BJ (cell line): ENCODE data around the gene BRF1. TPM values are rescaled to one million over a fixed set of nuclear protein-coding genes. Genes with fewer than 3 reads are reported as not detected.
A peak's percentile ranks its signal among the peaks of the same experiment; 100 is the strongest.

Experiments
- CTCF ChIA-PET: fragments of 350-600 bp; formaldehyde crosslinking; extraction: SDS; loops from one replicate; lab custom pipeline; 2021; ENCODE audit warnings: antibody characterized with exemption, inconsistent platforms; lab: Yijun Ruan, JAX
- POLR2A ChIA-PET: fragments of 300-600 bp; sonication (Branson Sonifier 250); formaldehyde crosslinking; extraction: SDS; loops from one replicate; lab custom pipeline; 2021; ENCODE audit warnings: antibody characterized with exemption; lab: Charles Lee
- DNase-seq: peaks from one replicate; pipeline ENCODE4 v3.0.0-alpha.2; 2011; ENCODE audit warnings: low read depth
- H3K27me3 ChIP-seq: 2 replicates; pipeline ENCODE4 v1.6.0; 2011; ENCODE audit warnings: low read length; ENCODE audit not compliant: control insufficient read depth, insufficient read depth
- H3K36me3 ChIP-seq: 2 replicates; pipeline ENCODE4 v1.5.1; 2011; ENCODE audit warnings: low read length; ENCODE audit not compliant: control insufficient read depth, insufficient read depth
- H3K4me3 ChIP-seq: 2 replicates; pipeline ENCODE4 v1.5.1; 2011; ENCODE audit warnings: low read depth, mild to moderate bottlenecking, control low read depth, low read length
- polyA plus RNA-seq: library from polyadenylated mRNA; depleted of rRNA; stranded (reverse); fragments of >200 nt; gene quantifications from 2 replicates; pipeline ENCODE4 v1.2.3, GENCODE V29; 2011
- TF ChIP-seq, protein P1 (sequence below): IDR thresholded peaks from 2 replicates; pipeline ENCODE4 v1.5.1; 2011; ENCODE audit warnings: low read depth, mild to moderate bottlenecking, control low read depth, inconsistent platforms, low read length, moderate library complexity; ENCODE audit not compliant: insufficient read depth

The BRF1 gene
- polyA plus RNA-seq, 1 experiment: 8.2 TPM

GRCh38 chr14:105203701-105204100, 97.1 kb downstream of the BRF1 start:
- no peak overlapping the region for H3K4me3 ChIP-seq
- no peak for DNase-seq
- CTCF ChIA-PET: interaction anchor here (0.6 to 2.1 kb wide), 19 partner anchors 9 to 324 kb away, joined by 3 to 9 read pairs (median 3); no protein-coding TSS in a partner anchor
- no peaks in the 10 kb centered on the region for H3K27me3 ChIP-seq
- no peaks in the 10 kb centered on the region for H3K36me3 ChIP-seq
- TF ChIP-seq, protein P1, sequence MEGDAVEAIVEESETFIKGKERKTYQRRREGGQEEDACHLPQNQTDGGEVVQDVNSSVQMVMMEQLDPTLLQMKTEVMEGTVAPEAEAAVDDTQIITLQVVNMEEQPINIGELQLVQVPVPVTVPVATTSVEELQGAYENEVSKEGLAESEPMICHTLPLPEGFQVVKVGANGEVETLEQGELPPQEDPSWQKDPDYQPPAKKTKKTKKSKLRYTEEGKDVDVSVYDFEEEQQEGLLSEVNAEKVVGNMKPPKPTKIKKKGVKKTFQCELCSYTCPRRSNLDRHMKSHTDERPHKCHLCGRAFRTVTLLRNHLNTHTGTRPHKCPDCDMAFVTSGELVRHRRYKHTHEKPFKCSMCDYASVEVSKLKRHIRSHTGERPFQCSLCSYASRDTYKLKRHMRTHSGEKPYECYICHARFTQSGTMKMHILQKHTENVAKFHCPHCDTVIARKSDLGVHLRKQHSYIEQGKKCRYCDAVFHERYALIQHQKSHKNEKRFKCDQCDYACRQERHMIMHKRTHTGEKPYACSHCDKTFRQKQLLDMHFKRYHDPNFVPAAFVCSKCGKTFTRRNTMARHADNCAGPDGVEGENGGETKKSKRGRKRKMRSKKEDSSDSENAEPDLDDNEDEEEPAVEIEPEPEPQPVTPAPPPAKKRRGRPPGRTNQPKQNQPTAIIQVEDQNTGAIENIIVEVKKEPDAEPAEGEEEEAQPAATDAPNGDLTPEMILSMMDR: no peak
- POLR2A ChIA-PET: no interaction called here

DNA sequence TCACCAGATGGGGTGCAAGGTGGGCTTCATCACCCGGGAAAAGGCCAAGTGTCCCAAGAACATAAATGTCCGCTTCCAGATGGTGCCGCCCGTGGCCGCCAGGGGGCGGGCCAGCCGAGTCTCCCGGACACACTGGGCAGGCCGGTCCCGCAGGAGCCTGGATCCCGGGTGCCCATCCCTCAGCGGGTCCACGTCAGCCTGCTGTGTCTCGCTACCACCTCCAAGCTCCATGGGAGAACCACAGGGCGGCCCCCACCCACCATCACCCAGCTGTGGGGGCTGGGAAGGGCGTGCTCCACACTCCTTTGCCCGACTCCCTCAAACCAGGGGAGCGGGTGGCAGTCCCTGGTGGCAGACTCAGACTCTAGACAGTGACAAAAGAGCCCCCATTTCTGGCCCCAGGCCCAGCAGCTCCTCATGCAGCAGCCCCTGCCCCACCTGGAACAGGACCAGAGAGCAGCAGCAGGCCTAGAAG, 97.7 kb downstream of the BRF1 start:
- ChIA-PET CTCF (interaction anchor here (0.6 to 2.1 kb wide), 19 partner anchors 9 to 325 kb away, joined by 3 to 9 read pairs (median 3); no protein-coding TSS in a partner anchor), POLR2A (no interaction called here)
- TF ChIP-seq, protein P1: peak; percentile 93

DNA sequence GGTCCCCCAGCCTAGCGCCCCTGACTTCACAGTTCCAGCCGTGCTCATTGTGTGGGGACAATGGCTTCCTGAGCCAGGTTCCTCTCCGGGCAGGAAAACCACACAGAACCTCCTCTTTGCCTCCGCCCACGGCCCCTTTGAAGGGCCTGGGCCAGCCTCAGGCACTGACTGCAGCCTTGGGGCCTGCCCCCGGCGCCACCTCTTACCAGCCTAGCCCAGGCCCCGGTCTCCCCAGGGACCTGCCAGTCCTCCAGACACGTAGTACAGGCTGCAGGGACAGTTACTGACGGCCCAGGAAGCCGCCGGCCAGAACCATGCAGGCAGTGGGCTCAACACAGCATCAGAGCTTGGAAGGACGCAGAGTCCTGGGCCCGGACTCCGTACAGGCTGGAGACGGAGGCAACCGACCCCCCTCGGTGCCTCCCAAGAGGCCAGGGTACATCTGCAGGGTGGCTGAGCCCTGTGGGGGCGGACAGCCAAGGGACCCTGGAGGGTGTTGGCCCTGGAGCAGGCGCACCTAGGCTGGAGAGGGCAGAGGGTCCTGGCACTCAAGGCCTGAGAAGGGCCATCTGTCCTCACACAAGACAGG, 98.8 kb downstream of the BRF1 start:
- CTCF ChIA-PET: interaction anchor here (0.6 to 2.2 kb wide), 5 partner anchors 18 to 150 kb away, joined by 3 to 12 read pairs (median 3); no protein-coding TSS in a partner anchor
- TF ChIP-seq, protein P1: no peak
- no peak overlapping the region for H3K4me3 ChIP-seq
- DNase-seq: no peak
- no peaks in the 10 kb centered on the region for H3K36me3 ChIP-seq
- POLR2A ChIA-PET: no interaction called here
- no peaks in the 10 kb centered on the region; the same call in 1 of the 2 replicates for H3K27me3 ChIP-seq

More for the DNA sequence above, 97.7 kb downstream of the BRF1 start:
- Histone ChIP-seq H3K36me3 (no peaks in the 10 kb centered on the region), H3K27me3 (no peaks in the 10 kb centered on the region; the same call in 1 of the 2 replicates), H3K4me3 (no peak overlapping the region)
- DNase-seq: no peak

GRCh38 chr14:105201156-105201924, 99.5 kb downstream of the BRF1 start:
- Histone ChIP-seq H3K36me3 (no peaks in the 10 kb centered on the region), H3K27me3 (peaks cover 2% of the 10 kb centered on the region), H3K4me3 (no peak overlapping the region)
- POLR2A ChIA-PET: no interaction called here
- CTCF ChIA-PET: interaction anchor here (0.7 to 2.2 kb wide), 4 partner anchors 17 to 151 kb away, joined by 3 to 12 read pairs (median 4); no protein-coding TSS in a partner anchor
- TF ChIP-seq, protein P1: 0 out of 2 replicates have a peak, but pooled peaks have one; percentile 9
- no peak for DNase-seq

DNA sequence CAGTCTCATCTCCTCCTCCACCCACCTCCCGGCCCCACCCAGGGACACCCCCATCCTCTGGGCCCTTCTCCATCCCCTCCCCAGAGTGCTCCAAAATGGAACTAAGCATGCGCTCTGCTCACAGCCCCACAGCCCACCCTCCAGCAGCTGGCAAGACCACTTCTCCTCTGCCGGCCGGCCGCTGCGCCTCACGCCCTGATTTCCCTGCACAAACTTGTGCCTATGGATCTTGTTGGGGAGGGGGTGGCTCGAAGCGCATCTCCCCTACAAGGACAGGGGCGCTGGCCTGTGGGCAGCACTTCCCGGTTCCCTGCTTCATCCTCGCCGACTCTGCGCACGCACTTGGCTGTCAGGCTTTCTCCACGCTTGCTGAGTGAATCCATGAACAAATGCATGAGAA, 100.2 kb downstream of the BRF1 start:
- Histone ChIP-seq H3K4me3 (no peak overlapping the region), H3K27me3 (peaks cover 4% of the 10 kb centered on the region), H3K36me3 (no peaks in the 10 kb centered on the region)
- no peak for DNase-seq
- TF ChIP-seq, protein P1: no peak
- ChIA-PET POLR2A (no interaction called here), CTCF (interaction anchor here (1.4 to 2.2 kb wide), 2 partner anchors 19 to 151 kb away, joined by 4 to 12 read pairs; no protein-coding TSS in a partner anchor)
